Inflammatory macrophage treated with lipopolysaccharide for 4 hours (primary cell): Measurements from ENCODE around the gene EXOC4.
"Not testable (repeated sequence)": the region's sequence is repeated elsewhere in the genome, so short reads cannot be mapped to it uniquely, and the experiment has no call there.

ENCODE experiments used
- DNase-seq: peaks from one replicate; pipeline ENCODE4 v3.0.0-alpha.2; 2020

The EXOC4 gene

GRCh38 chr7:134062460-134062859 lies 809.6 kb downstream of the EXOC4 start:
- no peak for DNase-seq

GRCh38 chr7:134065415-134065814 lies 812.5 kb downstream of the EXOC4 start:
- no peak for DNase-seq

GRCh38 chr7:134067164-134067563 lies 814.3 kb downstream of the EXOC4 start:
- no peak for DNase-seq

- no peak for DNase-seq
Measured at GRCh38 chr7:134068670-134069069, 815.8 kb downstream of the EXOC4 start.

- DNase-seq = no peak
Measured at GRCh38 chr7:134069187-134069586, 816.3 kb downstream of the EXOC4 start.

GRCh38 chr7:134070673-134071072 lies 817.8 kb downstream of the EXOC4 start:
- DNase-seq = no peak

- DNase-seq = no peak
Measured at GRCh38 chr7:134071355-134072331, 818.8 kb downstream of the EXOC4 start.

- DNase-seq = no peak
Measured at GRCh38 chr7:134073276-134073675, 820.4 kb downstream of the EXOC4 start.

- no peak for DNase-seq
Measured at GRCh38 chr7:134075799-134076198, 822.9 kb downstream of the EXOC4 start.

- DNase-seq = not testable (repeated sequence)
Measured at GRCh38 chr7:134077560-134077959, 824.7 kb downstream of the EXOC4 start.

- no peak for DNase-seq
Measured at GRCh38 chr7:134078991-134079390, 826.1 kb downstream of the EXOC4 start.

GRCh38 chr7:134081695-134082094 lies 828.8 kb downstream of the EXOC4 start:
- DNase-seq = no peak

- DNase-seq = peak; percentile 40
Measured at GRCh38 chr7:134083766-134084487, 831.0 kb downstream of the EXOC4 start.

GRCh38 chr7:134084488-134085144 lies 831.7 kb downstream of the EXOC4 start:
- DNase-seq = peak; percentile 86

GRCh38 chr7:134085311-134085710 lies 832.4 kb downstream of the EXOC4 start:
- no peak for DNase-seq

- DNase-seq = no peak
Measured at GRCh38 chr7:134086998-134087735, 834.3 kb downstream of the EXOC4 start.

GRCh38 chr7:134088199-134088598 lies 835.3 kb downstream of the EXOC4 start:
- no peak for DNase-seq

- DNase-seq = no peak
Measured at GRCh38 chr7:134089446-134089845, 836.6 kb downstream of the EXOC4 start.

GRCh38 chr7:134098072-134098471 lies 845.2 kb downstream of the EXOC4 start:
- DNase-seq = peak; percentile 13

- no peak for DNase-seq
Measured at GRCh38 chr7:134101716-134102115, 848.8 kb downstream of the EXOC4 start.

- no peak for DNase-seq
Measured at GRCh38 chr7:134104166-134104565, 851.3 kb downstream of the EXOC4 start.

- DNase-seq = no peak
Measured at GRCh38 chr7:134105841-134106240, 853.0 kb downstream of the EXOC4 start.

GRCh38 chr7:134108802-134109201 lies 855.9 kb downstream of the EXOC4 start:
- DNase-seq = no peak
